Activated CD8-positive, alpha-beta memory T cell treated with anti-CD3 and anti-CD28 coated beads, Interleukin-2, amount 50 U/mL, for 48 hours (primary cell): ENCODE data around the gene MAPT.
"Not testable (repeated sequence)": the region's sequence is repeated elsewhere in the genome, so short reads cannot be mapped to it uniquely, and the experiment has no call there.

ENCODE experiments used
- DNase-seq: peaks from one replicate; pipeline ENCODE4 v3.0.0-alpha.2; 2020

The MAPT gene

DNA sequence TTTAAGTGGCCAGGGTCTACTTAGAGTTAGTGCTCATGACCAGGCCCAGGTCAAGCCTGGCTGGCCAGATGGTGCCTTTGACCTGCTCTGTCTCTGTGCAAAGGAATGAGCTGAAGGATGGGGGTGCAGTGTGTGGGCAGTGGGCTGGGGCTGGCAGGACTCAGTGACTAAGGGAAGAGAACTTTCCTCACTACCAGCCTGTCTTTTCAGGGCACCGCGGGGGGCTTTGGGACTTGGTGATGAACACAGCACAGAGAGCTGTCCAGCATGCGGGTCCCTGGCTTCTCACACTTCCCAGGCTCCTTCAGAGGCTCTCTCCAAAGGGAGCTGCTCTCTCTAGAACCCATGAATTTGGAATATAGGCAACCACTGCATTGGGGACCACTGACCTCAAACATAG is 61.7 kb downstream of the MAPT start:
- no peak for DNase-seq

DNA sequence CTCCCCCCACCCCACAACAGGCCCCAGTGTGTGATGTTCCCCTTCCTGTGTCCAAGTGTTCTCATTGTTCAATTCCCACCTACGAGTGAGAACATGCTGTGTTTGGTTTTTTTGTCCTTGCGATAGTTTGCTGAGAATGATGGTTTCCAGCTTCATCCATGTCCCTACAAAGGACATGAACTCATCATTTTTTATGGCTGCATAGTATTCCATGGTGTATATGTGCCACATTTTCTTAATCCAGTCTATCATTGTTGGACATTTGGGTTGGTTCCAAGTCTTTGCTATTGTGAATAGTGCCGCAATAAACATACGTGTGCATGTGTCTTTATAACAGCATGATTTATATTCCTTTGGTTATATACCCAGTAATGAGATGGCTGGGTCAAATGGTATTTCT is 62.4 kb downstream of the MAPT start:
- DNase-seq: not testable (repeated sequence)

DNA sequence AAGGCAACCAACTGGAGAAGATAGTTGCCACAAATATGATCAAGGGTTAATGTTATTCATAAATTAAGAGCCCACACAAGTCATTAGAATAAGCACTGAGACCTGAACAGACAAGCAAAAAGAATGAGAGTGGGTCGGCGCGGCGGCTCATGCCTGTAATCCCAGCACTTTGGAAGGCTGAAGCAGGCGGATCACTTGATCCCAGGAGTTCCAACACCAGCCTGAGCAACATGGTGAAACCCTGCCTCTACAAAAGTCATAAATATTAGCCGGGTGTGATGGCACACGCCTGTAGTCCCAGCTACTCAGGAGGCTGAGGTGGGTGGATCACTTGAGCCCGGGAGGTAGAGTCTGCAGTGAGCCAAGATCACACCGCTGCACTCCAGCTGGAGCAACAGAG is 64.0 kb downstream of the MAPT start:
- DNase-seq: no peak

DNA sequence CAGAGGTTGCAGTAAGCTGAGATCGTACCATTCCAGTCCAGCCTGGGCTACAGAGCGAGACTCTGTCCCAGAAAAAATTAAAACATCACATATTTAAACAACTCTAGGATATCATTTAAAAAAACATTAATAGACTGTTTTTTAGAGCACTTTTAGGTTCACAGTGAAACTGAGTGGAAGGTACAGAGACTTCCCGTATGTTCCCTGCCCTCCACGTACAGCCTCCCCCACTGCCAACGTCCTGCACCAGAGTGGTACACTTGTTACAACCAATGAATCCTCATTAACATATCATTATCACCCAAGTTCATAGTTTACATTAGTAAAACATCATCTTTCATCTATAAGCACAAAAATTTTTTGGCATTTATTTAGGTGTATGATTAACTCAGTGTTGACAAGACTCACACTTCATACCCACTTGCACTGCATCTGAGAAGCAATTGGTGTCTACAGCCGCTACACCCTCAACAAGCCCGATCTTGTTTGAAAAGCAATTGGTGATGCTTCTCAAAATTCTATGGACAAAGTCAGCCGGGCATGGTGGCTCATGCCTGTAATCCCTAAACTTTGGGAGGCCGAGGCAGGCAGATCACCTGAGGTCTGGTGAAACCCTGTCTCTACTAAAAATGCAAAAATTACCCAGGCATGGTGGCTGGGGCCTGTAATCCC is 64.8 kb downstream of the MAPT start:
- no peak for DNase-seq

DNA sequence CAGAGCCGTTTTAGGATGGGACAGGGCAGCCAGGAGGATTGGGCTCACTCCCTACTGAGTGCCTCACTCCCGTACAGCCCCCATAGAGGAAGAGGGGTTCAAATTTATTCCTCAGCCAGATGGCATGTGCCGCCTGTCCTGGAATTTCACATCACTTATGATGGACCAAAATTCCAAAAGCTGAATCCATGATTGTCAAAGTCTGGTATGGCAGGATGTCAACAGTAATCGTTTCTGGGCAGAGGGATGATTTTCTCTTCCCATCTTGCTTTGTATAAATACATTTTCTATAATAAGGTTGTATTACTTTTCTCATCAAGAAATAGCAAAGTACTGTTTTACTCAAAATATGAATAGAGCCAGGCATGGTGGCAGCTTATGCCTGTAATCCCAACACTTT is 66.0 kb downstream of the MAPT start:
- DNase-seq: no peak

DNA sequence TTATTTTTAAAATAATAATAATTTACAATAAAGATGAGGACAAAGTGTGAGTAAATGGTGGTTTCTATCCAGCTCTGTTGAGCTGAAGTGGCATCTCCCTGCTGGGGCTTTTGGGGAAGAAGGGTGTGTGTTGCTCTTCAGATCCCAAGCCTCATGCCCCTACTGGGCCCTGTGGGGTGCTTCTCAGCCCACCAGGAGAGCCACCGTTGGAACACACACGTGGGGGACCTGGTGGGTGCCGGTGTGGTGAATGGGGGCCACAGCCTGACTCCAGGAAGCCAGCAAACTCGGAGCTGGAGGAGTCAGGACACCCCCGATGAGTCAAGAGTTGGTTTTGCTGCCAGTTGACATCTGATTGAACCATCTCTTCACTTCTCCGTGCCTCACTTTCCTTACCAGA is 66.9 kb downstream of the MAPT start:
- no peak for DNase-seq

DNA sequence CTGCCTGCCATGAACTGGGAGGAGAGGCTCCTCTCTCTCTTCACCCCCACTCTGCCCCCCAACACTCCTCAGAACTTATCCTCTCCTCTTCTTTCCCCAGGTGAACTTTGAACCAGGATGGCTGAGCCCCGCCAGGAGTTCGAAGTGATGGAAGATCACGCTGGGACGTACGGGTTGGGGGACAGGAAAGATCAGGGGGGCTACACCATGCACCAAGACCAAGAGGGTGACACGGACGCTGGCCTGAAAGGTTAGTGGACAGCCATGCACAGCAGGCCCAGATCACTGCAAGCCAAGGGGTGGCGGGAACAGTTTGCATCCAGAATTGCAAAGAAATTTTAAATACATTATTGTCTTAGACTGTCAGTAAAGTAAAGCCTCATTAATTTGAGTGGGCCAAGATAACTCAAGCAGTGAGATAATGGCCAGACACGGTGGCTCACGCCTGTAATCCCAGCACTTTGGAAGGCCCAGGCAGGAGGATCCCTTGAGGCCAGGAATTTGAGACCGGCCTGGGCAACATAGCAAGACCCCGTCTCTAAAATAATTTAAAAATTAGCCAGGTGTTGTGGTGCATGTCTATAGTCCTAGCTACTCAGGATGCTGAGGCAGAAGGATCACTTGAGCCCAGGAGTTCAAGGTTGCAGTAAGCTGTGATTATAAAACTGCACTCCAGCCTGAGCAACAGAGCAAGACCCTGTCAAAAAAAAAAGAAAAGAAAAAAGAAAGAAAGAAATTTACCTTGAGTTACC is 68.0 kb downstream of the MAPT start:
- no peak for DNase-seq

DNA sequence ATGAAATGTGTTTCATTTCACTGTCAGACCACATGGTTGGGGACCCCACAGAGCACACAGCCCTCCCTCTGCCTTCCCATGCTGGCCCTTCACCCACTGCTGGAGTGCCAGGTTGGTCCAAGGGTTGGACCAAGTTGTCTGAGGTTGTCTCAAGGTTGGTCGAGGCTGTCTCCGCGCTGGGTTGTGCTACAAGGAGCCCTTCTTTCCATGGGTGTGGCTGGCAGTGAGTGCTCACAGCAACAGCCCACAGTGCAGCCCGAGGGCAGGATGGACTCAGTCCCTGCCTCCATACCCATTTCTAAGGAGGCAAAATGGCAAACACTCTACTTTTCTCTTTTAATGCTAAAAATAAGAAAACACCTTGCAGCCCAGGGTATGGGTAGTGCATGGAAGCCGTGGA is 68.9 kb downstream of the MAPT start:
- DNase-seq: no peak

DNA sequence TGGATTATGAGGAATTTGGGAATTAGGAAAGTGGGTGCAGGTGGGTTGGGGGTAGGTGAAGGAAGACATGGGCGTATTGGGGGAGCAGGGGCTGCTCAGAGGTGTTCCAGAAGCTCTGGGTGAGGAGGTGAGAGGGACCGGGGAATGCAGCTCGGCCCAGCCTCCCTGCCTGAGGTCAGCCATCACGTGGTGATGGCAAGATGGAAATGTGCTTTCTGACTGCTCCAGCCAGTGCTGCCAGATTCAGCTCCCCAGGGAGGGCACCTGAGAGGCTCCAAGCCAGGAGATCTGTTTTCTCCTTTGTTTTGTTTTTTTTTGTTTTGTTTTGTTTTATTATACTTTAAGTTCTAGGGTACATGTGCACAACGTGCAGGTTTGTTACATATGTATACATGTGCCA is 69.5 kb downstream of the MAPT start:
- DNase-seq: no peak

DNA sequence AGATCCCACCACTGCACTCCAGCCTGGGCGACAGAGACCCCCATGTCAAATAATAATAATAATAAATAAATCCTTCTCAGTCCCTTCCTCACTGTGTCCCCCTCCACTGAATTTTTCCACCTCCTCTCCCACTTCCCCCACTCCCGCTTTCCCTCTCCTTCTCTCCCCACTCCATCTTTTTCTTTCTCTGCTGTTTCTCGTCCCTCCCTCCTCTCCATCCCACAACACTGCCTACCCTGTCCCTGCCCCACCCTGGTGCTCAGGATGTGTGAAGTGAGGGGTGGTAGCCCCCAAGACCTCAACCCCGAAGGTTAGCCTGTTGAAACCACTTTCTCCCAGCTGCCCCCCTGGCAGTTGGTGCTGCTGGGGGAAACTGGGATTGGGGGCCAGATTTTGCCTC is 70.3 kb downstream of the MAPT start:
- no peak for DNase-seq

DNA sequence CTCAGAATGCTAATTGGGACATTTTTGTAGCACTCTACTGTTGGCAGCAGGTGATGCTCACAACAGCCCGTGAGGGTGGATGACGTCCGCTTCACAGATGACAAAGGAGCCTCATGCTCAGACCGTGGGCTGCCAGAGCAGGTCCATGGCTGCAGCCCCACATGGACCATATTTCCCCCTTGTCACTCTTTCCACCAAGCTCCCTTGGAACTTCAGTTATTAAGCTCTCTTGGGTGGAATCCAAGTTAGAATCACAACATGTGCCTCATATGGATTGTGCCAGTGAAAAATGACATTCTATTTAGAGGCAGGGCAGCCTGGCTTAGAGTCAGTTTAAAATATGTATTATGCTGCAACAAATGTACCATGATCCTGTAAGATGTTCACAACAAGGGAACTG is 71.5 kb downstream of the MAPT start:
- DNase-seq: no peak

DNA sequence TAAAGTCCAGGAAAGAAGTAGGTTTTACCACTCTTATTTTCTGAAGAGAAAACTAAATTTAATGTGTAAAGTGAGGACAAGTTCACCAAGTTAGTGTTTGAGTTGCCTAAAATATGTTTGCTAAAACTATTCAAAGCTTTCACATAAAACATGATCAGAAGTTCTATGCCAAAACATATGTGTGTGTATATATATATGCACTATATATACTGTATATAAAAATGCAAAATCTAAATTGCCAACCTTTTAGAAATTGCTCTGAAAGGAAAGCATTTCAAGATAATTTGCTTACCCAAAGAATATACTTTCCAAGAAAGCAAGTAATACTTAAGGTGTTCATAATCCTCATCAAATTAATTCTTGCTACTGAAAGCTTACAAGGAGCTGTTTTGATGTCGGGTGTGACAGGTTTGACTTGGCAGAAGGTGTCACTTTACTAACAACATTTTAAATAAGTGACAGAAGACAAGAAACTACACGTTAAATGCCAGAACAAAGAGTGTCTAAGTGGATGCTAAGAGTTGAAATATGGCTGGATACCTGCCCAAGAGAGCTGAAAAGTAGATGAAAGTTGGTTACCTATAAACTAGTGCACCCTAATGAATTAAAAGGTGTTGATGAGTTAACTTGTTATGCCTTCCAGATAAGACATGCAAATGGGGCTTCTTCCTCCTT is 72.4 kb downstream of the MAPT start:
- no peak for DNase-seq

DNA sequence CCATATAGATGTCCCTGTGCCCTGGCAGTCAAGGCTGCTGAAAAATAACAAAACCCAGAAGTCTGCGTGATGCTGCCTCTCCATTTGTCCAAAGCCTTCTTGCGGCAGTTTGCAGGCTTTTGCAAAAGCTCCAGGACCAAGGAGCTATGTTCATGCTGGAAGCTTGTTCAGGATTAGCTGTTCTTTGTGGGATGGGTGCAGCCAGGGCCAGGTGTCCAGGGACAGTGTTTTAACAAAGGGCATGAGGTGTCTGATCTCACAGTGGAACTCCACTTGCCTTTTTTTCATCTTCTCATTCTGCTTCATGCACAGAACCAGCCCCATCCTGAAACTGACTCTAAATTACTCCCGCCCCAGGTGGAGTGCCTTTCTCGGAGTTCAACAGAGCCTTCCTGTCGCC is 73.0 kb downstream of the MAPT start:
- DNase-seq: no peak

DNA sequence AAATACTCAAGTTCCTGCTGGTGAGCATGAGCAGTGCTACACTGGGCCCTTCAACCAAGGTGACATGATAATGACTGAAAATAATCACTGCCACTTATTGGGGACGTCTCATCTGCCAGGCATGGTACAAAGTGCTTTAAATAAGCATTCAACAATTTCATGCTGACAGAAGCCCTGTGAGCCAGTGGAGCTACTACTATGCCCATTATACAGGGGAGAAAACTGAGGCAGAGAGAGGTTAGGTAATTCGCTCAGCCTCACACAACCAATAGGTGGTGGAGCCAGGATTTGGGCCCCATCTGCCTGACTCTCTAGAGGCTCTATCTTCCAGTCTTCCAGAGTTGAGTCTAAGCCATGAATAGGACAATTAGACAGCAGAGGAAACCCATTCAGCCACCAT is 74.4 kb downstream of the MAPT start:
- no peak for DNase-seq

DNA sequence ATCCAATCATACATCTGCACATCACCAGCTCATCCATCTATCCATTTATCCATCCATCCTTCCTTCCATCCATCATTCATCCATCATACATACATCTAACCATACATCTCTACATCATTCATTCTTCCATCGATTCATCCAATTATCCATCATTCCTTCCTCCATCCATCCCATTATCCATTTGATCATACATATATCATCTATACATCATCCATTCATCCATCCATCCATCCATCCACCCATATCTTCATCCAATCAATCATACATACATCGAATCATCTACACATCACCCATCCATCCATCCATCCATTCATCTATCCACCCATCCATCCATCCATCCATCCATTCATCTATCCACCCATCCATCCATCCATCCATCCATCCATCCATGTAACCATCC is 75.4 kb downstream of the MAPT start:
- no peak for DNase-seq

DNA sequence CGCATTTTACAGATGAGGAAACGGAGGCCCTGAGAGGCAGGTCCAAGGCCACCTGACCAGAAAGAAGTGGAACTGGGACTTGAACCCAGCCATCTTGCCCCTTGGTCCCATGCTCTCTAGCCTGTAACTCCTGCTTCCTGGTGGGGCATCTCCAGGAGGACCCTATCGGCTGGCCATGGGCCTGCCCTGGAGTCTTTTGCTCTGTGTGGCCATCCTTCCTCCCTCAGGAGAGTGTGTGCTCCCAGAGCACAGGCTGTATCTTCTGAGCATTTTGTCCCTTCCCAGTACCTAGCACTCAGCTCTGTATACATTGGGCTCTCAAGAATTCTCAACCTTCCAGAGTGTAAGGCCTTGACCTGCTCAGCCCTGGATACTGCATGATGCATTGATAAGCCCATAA is 76.3 kb downstream of the MAPT start:
- no peak for DNase-seq

DNA sequence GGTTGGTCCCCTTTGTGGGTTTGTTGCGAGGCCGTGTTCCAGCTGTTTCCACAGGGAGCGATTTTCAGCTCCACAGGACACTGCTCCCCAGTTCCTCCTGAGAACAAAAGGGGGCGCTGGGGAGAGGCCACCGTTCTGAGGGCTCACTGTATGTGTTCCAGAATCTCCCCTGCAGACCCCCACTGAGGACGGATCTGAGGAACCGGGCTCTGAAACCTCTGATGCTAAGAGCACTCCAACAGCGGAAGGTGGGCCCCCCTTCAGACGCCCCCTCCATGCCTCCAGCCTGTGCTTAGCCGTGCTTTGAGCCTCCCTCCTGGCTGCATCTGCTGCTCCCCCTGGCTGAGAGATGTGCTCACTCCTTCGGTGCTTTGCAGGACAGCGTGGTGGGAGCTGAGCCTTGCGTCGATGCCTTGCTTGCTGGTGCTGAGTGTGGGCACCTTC is 77.4 kb downstream of the MAPT start:
- DNase-seq: no peak

DNA sequence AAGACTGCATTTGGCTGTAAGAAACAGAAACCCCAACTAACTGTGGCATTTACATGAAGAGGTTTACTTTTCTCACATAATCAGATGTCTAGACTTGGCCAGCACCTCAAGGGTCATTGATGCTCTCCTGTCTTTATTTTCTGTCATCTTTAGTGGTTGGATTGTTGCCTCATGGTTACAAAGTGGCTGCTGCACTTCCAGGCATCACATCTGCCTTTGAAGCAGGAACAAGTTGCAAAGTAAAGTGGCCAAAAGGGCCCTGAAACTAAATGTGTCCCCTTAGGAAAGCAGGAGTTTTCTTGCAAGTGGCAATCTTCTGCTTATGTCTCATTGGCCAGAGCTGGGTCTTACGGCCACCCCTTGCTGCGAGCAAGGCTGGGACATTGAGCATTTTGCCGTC is 78.2 kb downstream of the MAPT start:
- no peak for DNase-seq

DNA sequence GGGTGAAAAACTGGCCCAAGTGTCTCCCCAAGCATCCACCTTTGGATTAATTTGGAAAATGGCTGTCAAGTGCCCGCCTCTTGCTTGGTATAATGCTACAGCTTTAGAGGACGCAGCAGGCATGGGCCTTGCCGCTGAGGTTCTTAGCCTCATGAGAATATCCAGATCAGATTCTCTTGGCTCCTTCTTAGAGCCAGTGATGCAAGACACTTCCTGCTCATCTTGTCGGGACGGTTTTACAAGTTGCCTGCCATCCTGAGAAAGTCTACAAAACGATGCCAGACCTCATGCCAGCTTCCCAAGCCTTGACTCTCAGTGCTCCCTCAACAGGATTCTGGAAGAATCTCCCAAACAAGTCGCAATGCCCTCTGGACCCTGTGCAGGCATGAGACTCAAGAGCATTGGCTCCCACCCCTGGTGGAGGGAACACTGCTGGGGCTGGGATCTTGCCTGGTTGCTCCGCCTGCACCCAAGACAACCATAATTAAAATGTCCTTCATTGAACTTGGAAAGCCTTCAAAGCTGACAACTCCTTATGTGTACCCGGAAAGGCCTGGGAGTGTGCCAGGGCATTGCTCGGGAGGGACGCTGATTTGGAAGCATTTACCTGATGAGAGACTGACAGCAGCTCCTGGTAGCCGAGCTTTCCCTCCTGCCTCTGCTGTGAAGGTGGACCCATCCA is 78.9 kb downstream of the MAPT start:
- DNase-seq: no peak

DNA sequence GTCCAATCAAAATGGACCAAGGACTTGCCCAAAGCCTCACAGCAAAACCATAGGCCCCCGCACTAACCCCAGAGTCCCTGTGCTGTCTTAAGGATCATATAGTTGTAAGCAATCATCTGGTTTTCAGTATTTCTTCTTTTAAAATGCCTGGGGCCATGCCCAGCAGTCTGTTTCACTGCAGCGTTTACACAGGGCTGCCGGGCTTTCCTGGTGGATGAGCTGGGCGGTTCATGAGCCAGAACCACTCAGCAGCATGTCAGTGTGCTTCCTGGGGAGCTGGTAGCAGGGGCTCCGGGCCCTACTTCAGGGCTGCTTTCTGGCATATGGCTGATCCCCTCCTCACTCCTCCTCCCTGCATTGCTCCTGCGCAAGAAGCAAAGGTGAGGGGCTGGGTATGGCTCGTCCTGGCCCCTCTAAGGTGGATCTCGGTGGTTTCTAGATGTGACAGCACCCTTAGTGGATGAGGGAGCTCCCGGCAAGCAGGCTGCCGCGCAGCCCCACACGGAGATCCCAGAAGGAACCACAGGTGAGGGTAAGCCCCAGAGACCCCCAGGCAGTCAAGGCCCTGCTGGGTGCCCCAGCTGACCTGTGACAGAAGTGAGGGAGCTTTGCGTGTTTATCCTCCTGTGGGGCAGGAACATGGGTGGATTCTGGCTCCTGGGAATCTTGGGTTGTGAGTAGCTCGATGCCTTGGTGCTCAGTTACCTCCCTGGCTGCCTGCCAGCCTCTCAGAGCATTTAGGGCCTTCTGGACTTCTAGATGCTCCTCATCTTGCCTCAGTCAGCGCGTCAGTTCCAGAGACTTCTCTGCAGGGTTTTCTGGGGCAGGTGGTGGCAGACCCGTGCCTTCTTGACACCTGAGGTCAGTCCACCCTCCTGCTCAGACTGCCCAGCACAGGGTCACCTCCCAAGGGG is 79.8 kb downstream of the MAPT start:
- DNase-seq: no peak

DNA sequence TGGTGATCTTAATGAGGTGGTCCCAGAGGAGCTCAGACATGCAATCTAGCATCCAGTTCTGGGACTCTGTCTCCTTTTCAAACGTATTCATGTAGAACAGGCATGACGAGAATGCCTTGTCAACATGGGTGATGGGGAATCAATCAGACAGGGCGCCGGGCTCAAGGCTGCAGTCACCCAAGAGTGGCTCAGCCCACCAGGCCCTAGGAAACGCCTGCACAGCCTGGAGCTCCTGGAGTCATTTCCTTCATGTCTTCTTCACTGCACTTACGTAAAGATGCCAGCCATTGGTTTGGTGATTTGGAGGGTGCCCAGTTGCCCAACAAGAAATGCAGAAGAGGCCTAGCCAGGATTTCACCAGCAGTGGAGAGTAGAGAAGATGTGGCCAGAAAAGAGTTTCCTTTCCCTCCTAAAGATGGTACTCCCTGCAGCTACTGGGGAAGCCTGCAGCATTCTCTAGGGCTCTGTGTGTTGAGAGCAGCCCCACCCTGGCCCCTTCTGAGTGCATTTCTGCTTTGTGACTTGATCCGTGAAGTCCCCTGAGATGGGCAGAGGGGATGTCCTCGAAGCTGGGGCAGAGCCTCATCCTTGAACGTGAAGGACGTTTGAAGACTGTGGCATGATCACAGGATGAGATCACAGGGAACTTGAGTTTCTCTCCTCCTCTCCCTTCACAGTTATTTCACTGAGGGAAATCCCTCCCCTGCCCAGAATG is 80.7 kb downstream of the MAPT start:
- no peak for DNase-seq
